Epithelial cell of prostate (primary cell): ENCODE results near the gene GYG1.
"Not testable (repeated sequence)": the region's sequence is repeated elsewhere in the genome, so short reads cannot be mapped to it uniquely, and the experiment has no call there.

ENCODE experiments used
- DNase-seq: peaks from one replicate; pipeline ENCODE4 v3.0.0-alpha.2; 2011; ENCODE audit warnings: low read depth, low spot score
- H3K27ac ChIP-seq: fragments of 450-650 bp; 2 replicates; pipeline ENCODE4 v1.5.1; 2017; ENCODE audit warnings: mild to moderate bottlenecking

GYG1 gene

DNA sequence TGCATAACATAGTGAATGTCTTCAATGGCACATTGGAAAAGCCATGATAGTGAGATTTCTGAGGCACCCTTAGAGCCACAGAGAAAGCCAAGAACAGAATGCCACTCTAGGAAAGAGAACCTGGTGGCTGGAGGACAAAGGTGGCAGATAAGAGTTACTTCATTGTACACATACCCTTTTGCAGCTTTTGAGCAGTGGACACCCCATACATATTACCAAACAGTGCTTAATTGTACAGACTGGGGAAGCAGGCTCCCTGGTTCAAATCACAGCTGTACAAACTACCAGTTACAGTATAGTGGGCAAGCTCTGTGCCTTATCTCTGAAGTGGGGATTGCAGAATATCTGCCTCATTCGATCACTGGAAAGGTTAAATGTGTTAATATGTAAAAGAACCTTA is 10.1 kb upstream of the GYG1 start:
- no peak for DNase-seq
- no peak overlapping the region for H3K27ac ChIP-seq

DNA sequence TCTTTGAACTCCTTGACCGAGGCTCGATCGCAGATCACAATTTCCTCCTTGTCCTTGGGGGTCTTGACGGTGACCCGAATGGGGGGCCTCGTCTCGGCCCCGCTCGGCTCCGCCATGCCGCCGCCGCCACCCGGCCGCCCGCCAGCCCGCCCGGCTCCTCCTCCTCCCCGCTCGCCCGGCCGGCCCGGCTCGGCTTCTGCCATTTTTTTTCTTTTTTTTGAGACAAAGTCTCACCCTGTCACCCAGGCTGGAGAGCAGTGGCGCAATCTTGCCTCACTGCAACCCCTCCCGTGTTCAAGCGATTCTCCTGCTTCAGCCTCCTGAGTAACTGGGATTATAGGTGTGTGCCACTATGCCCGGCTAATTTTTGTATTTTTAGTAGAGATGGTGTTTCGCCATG is 3.8 kb upstream of the GYG1 start:
- not testable (repeated sequence) for H3K27ac ChIP-seq

DNA sequence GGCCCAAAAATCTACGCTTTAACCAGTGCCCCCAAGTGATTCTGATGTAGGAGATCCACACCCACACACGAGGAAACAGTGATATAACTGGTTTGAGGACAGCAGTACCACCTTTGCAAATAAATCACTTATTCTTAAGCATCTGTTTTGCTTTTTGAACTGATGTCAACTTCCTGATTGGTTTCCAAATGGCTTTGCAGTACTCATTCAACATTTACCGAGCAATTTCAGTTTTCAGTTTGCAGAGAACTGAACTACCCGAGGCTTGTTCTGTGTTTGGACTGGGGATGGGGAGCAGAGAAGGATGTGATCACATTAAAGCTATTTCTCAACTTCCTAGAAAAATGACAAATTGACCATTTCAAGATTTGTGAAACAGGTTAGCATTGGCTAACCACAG is 1.1 kb upstream of the GYG1 start:
- no peak for DNase-seq
- no peak overlapping the region for H3K27ac ChIP-seq

More for the DNA sequence above, 3.8 kb upstream of the GYG1 start:
- DNase-seq, result not testable (repeated sequence)

GRCh38 chr3:148992027-148992634 is 791 bp downstream of the GYG1 start:
- H3K27ac ChIP-seq, result peak overlapping the region; percentile 51
- no peak for DNase-seq

DNA sequence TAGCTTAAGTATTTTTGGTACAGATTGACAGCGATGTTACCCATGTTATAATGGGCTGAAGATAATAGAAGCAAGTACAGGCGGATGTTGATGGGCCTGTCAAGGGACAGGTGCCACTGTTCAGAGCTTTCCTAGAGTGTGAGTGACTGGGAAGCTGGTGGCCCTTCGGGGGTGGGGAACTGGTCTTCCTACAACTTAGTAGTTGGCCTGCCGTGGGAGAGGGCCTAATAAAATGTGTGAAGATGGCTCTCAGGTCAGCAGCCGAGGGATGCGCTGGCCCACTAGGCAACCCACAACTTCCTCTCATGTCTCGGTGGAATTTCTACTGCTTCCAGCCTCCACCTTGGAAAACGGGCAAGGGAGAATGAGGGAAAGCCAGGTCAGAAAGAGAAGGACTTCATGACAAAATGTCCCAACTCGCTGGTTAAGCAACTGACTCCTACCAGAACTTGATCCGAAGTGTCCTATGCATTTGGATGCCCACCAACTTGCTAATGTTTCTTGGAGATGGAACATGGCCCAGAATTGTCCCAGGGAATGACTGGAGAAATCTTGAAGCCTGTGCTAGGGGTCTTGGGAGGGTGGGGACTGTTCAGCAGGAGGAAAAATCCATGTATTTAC is 1.4 kb downstream of the GYG1 start:
- H3K27ac ChIP-seq, result no peak overlapping the region
- no peak for DNase-seq

- DNase-seq, result no peak
- H3K27ac ChIP-seq, result no peak overlapping the region
Measured at GRCh38 chr3:148997623-148998022, 6.3 kb downstream of the GYG1 start.

- no peak overlapping the region for H3K27ac ChIP-seq
- no peak for DNase-seq
Measured at GRCh38 chr3:148998297-148998696, 7.0 kb downstream of the GYG1 start.

DNA sequence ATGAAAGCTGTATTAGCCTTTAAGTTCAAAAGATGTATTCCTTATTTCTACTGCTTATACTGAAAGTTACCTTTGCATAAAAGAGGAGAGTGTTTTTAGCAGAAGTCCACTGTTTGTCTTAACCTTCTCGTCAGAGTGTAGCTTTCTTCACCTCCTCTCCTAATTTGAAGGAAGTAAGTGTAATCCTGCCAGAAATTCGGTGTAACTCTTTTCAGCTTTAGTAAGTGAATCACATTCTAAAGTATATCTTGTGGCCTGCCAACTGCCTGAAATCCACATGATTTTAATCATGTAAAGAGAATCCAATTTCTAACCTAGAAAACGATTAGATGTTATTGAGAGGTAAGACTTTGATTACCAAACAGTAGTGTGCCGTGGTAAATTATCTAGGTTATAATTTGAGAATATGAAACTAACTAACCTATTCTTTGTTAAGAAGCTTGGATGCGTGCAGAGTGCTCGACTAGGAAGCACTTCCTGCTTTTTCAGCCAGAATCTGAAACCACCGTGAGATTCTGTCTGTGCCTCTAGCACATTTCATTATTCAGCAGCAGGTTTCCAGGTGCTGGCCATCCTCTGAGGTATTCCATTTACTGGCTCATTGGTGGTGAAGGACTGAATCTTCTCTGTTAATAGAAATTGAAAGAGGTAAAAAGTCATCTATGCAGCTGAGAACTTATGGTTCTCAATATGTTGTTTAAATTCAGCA is 7.5 kb downstream of the GYG1 start:
- H3K27ac ChIP-seq, result peak overlapping the region; percentile 14
- no peak for DNase-seq

- no peak for DNase-seq
- H3K27ac ChIP-seq, result no peak overlapping the region
Measured at GRCh38 chr3:148999806-149000205, 8.5 kb downstream of the GYG1 start.

- no peak overlapping the region for H3K27ac ChIP-seq
Measured at GRCh38 chr3:149000206-149000745, 8.9 kb downstream of the GYG1 start.

GRCh38 chr3:149001727-149002126 is 10.4 kb downstream of the GYG1 start:
- H3K27ac ChIP-seq, result no peak overlapping the region
- DNase-seq, result no peak

More at GRCh38 chr3:149000206-149000745, 8.9 kb downstream of the GYG1 start:
- no peak for DNase-seq

DNA sequence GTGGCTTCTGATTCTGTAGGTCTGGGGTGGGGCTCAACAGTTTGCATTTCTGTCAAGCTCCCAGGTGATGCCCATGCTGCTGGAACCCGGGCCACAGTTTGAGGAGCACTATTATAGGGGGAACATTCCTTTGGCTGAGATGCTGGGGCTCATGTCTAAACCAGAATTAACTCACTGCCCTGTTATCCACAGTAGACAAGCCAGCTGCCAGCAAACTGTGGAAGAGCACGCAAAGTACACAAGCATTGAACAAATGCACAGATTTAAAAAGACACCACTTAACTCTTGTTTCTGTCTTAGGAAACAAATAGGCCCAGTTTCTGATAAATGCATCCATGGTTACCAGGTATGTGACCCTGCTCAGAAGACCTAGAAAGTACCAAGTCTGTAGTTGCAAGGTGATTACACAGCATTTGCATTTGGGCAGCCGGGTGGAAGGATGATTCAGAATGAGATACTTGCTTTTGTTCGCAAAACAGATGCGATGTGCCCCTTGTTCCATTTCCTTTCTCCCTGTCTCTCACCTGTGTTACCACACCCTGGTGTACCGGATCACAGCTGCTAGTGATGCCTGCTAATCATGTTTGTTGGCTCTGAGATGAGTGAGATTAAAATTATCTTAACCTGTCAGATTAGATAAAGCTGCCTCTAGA is 12.4 kb downstream of the GYG1 start:
- peak overlapping the region; percentile 19 for H3K27ac ChIP-seq
- DNase-seq, result no peak

- no peak overlapping the region for H3K27ac ChIP-seq
Measured at GRCh38 chr3:149004622-149005021, 13.3 kb downstream of the GYG1 start.

GRCh38 chr3:149005416-149005815 is 14.1 kb downstream of the GYG1 start:
- no peak for DNase-seq
- H3K27ac ChIP-seq, result no peak overlapping the region

More at GRCh38 chr3:149004622-149005021, 13.3 kb downstream of the GYG1 start:
- no peak for DNase-seq

GRCh38 chr3:149007567-149008257 is 16.4 kb downstream of the GYG1 start:
- DNase-seq, result no peak
- H3K27ac ChIP-seq, result no peak overlapping the region

GRCh38 chr3:149009732-149010131 is 18.4 kb downstream of the GYG1 start:
- H3K27ac ChIP-seq, result no peak overlapping the region
- no peak for DNase-seq

DNA sequence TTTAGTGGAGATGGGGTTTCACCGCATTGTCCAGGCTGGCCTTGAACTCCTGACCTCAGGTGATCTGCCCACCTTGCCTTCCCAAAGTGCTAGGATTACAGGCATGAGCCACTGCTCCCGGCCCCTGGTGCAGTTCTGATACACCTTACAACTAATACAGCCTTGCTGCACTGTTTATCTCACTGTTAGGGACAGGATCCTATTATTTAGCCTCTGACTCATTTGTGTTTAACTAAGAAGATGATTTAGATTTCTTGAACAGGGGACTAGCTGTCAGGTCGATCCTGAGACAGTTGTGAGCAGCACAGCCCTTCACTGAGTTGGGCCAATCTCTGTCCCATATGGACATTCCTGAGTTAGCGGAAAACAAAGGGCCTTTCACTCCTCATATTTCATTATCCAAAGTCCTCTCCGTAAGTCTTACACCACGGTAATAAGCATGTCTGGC is 19.2 kb downstream of the GYG1 start:
- DNase-seq, result no peak
- H3K27ac ChIP-seq, result no peak overlapping the region

DNA sequence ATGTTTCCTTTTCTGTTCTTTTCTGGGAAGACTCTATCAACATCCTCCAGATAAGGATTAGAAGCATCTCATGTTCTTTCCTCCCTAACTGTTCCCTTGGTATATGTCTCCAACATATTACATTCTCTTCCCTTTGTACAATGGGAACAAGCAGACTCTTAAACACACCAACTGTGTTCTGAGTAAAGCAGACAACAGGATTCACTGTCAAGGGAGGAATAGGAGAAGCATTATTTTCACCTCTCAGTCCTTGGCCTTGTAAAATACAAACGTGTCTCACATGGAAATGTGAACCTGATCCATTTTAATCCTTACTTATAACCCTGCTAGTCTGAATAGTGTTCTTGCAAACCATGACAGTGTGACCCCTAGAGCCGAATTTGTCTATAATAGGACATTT is 19.6 kb downstream of the GYG1 start:
- no peak overlapping the region for H3K27ac ChIP-seq
- DNase-seq, result no peak

- no peak for DNase-seq
- H3K27ac ChIP-seq, result no peak overlapping the region
Measured at GRCh38 chr3:149011676-149012075, 20.3 kb downstream of the GYG1 start.

DNA sequence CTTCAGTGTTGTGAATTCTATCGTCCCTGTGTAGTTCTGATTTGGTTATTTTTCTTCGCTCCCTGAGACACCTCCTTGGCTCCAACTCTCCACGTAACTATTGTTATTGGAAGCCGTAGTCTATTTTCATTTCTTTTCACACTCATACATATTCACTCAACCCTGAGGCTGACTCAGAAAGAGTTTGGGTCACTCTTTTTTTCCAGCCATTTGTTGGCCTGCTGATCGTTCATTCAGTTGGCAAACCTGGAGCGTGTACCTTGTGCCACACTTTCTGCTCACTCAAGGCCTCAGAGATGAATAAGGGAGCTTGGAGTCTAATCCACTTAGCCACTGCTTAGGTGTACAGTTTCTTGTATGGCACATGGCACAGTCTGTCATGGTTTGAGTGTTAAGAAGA is 22.4 kb downstream of the GYG1 start:
- no peak for DNase-seq
- no peak overlapping the region for H3K27ac ChIP-seq
